Endometrial microvascular endothelial cells (primary cell): Measurements from ENCODE around the gene MAST4. TPM values are rescaled to one million over a fixed set of nuclear protein-coding genes. Genes with fewer than 3 reads are reported as not detected.

Experiments used
- in situ Hi-C: cut with HindIII; loops from 2 replicates; pipeline ENCODE4 v1.10.0; 2017; ENCODE audit warnings: low sequenced_read_pairs, low pct_unique_long_range_greater_than_20kb; ENCODE audit errors: inconsistent ontology term
- total RNA-seq: library from RNA; depleted of rRNA; stranded (reverse); fragments of >200 nt; gene quantifications from one replicate; pipeline ENCODE4 v1.2.3, GENCODE V29; 2015; ENCODE audit errors: inconsistent ontology term

Gene MAST4
- total RNA-seq, 1 donor from 2014 or later: 29.3 TPM

DNA sequence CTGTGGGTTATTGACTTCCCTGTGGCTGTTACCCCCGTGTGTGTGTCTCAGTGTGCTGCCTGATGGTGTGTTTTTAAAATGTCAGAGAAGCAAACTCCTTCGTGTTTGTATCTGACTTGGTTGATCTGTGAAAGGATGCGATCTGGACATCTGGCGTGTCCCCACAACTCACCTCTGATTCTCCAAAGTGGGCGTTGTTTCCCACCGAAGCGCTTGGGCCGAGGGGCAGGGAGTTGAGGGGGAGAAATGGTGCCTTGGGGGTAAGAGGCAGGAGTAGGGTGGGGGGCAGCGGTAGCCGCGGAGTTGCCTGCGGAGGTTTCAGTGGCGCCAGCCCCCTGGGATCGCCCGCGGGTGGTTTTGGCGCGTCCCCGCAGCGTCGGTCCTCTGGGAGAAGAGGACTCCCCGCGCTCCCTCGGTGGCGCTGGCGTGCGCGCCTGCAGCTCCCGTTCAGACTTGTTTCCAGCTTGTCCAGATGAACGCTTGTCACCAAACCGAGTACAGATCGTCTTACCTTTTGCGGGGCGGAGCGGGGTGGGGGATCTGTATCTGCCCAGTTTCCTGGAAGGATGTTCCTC, 1.1 kb downstream of the MAST4 start:
- in situ Hi-C loops: no loop called here

DNA sequence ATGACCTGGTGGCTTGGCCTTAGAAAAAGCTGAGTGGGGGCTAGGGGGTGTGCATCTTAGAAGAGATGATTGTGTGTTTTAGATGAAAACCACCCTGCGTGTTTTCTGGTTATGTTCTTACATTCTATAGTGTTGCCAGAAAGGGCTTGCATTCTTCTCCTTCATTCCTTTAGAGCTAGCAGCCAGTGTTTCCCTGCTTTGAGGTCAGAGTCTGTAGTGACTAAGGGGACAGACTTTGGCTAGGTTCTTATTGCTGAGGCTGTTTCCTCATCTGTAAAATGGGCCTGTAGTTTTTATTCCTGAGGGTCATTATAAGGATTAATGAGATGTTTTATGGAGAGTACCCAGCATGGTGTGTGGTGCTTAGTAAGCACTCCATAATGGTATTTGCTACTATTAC, 6.4 kb downstream of the MAST4 start:
- in situ Hi-C loops: no loop called here

DNA sequence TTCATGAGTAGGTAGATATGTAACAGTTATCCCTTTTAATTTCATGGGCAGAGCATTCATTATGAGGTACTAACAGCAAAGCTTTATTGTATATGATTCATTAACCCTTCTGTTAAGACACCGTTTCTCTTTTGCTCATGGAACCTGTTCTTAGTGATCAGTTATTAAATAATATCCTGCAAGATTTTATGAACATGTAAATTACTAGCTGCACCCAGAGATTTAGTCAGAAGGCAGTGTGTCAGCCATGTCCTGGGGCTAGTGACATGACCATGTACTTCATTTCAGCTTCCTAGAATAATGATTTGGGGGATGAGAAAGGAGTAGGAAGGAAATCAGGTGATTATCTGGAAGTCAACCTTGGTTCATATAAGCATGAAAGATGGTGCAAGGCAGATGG, 7.0 kb downstream of the MAST4 start:
- in situ Hi-C loops: no loop called here

DNA sequence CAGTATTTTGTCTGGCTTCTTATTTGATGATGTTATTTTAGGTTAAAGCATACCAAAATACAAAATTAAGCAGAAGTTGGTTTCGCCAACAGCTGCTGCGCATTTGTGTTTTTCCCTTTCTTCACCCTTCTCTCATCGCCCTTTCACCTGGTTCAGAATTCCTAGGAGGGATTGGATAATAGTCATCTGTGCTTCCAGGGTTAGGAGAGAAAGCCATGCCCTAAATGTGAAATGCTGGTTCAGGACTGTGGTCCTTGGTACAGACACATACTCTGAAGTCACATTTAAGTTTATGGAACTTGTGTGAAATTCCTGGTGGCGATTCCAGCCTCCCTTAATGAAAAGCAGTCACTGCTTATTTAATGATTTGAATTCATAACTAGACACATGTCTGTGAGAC, 7.7 kb downstream of the MAST4 start:
- in situ Hi-C loops: no loop called here

DNA sequence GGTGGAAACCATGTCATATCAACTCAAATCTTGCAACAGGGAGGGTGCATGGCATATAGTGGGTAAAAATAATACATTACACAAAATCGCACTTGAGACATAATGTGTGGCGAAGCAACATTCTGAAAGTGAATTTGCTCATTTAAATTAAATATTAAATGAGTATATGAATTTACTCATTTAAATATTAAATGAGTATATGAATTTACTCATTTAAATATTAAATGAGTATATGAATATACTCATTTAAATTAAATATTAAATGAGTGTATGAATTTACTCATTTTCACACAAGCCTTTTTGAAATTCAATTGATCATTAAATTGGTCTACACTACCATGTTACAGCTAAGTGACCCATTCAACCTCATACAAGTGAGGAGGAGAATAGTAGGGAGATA, 10.5 kb downstream of the MAST4 start:
- in situ Hi-C loops: no loop called here

DNA sequence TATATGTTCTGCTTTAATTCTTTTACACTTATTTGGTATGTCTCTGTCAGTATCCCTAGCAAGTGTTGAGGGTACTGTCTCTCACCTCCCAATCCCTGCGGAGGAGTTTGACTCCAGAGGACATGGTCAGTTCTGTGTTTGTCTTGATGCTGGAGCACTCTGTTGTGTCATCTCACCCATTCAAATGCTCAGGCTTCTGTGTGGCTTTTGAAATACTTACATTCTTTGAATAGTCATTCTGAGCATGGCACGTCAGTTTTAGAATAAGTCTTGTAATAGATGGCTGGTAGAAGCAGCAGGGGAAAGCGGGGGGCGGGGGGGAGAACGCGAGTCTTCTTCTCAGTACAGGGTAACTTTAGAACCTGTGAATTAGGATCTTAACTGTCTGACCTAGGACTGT, 12.3 kb downstream of the MAST4 start:
- in situ Hi-C loops: no loop called here

DNA sequence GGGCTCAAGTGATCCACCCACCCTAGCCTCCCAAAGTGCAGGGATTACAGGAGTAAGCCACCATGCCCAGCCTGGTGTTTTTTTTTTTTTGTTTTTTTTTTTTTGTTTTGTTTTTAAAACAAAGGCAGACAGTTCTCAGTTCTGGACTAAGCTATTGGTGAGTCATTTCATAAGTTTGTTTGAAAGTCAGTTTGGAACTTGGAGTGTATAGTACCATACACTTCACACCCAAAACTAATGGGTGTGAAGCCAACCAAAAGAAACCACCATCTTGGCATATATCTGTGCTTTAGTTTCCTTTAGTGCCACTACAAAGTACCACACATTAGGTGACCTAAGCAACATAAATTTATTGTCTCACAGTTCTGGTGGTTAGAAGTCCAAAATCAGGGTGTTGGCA, 13.4 kb downstream of the MAST4 start:
- in situ Hi-C loops: no loop called here

DNA sequence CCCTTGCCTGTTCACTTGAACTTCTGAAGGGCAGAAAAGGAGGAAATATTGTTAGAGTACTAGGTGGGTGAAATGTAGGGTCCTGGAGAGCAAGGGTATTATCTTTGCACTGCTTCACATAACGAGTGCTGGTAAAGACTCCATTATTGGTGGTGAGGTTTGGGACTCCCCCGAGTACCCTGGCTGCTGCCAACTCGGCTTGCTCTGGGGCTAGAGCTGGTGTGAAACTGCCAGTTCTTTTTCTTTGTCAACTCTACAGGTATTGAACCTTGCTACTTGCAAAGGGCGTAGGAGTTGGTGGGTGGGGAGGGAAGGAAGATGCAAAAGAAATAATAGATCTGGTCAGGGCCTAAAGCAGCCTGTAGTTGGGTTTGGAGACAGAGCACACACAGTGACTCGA, 16.0 kb downstream of the MAST4 start:
- in situ Hi-C loops: no loop called here

DNA sequence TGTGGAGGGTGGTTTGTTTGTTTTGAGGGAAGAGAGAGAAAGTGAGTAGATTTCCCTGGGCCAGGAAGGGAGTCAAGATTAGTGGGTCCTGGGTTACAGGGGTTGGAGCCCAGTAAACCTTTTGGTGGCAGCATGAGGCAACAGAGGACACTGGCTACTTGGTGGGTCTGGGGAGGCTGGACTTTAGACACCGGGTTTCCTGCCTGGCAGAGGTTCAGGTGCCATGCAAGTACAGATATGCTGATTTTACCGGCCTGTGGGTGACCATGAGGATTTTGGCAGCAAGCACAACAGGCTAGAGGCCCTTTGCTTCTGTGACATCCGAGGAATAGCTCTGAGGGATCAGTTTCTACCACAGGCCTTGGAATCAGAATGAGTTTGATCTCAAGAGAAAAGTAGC, 18.9 kb downstream of the MAST4 start:
- in situ Hi-C loops: no loop called here

DNA sequence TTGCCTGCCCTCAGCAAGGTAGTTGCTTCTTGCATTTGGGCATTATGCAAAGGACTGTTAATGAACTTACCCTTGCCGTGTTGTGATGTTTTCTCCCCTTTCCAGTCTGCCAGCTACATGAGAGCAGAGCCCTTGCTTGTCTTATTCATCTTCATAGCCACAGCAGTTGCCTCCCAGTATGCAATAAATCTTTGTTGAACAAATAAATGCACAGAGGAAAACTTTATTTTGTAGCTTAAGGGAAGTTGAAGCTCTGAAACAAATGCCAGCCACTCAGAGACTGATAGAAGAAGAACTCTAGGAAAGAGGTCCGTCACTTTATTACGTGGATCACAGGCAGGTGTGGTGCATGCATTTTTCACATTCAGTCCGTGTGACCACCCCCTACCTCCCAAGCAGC, 19.7 kb downstream of the MAST4 start:
- in situ Hi-C loops: no loop called here

DNA sequence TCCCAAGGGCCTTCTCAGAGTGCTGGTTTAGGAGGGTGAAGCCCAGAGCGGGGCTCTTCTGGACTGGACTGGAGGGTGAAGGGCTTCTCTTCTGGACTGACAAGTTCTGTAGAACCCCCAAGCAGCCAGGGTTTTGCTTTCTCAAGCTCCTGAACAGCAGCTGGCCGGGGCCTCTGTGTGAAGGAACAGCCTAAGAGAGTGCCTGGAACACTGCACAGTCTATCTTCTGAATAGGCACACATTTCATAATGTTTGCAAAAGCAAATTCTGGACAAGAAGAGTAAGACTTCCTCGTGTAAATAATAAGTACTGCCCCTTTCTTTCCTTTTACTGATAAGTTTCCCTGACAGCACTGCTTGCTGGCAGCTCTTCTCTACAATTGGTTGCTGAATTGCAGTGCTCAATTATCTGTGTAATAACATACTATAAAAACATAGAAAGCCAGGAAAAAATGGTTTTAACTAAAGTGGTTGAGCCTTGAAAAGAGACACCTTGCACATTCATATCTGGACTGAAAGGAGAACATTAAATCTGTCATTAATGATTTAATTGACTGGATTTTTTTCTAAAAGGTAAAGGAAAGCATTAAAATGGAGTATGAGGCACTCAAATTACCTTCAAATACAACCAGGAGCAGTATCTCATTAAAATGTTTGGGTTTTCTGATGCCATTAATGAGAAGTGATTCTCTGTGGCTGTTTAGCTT, 20.5 kb downstream of the MAST4 start:
- in situ Hi-C loops: no loop called here

DNA sequence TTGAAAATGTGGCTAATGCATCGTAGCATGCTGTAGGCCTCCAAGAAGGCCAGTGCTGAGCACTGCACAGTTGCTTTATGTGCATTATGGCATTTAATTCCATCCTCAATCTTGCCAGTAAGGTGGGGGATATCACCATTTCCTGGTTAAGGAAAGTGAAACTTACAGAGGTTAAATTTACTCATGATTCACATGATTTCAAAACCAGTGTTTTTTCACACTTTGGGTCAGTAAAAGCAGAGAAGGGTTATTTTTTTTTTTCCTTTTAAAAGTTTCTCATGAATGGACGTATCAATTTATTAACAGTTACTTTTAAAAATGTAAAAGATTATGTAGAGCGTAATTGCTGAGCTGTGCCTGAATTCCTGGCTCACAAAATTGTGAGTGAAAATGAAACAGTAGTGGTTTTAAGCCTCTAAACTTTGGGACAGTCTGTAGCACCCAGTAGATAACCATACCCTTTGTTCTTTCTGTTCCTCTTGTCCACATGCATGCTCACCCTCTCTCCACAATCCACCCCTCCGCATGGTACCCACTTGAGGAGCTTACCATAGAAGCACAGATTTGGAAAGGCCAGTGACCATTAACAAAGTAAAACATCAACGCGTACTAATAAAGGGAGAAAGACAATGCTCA, 21.2 kb downstream of the MAST4 start:
- in situ Hi-C loops: no loop called here

DNA sequence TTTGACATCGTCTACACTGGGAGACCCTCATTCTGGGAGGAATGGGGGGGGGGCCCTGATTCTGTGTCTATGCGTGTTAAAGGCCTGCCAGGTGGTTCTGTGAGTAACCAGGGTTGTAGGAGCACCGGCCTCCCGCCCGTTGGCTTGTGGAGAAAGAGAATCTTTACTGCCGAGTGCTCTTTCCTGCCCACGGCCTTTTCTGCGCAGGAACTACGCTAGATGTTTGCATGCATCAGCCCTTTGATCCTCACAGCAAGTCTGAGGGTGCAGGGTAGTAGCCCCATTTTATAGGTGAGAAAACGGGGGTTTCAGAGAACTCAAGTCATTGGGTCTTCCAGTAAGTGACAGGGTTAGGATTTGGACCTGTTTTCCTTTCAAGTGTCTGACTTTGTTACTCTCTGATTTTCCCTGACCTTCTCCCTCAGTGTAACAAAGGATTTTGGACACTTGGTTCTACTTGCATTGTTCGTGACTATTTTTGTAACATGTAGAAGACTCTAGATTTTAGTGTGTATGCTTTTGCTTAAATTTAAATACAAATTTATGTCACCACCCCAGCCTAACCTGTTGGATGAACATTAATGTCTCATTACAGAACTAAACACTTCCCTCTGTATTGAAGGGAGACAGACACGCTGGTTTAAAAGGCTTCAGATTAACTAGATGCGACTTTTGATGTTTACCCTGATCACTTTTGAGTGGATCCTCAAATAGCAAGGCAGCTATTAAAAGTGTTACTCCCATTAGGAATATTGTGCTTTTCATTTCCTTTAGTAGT, 22.0 kb downstream of the MAST4 start:
- in situ Hi-C loops: no loop called here

DNA sequence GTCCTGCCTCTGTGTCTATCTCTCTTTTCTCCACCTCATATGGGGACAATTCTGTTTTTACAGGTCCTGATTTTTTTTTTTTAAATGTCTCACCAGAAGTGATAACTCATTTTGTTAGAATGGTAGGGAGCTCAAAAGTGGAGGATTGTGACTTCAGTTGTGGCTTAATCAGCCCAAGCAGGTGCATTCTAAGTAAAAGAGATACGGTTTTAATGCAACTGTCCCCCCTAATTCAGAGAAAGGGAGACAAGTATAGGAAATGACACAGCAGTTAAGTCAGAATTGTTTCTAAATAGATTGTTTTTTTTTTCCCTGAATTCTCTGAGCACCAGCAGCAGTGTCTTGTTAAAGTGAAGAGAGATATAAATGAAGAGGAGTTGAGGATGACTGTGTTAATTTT, 24.5 kb downstream of the MAST4 start:
- in situ Hi-C loops: no loop called here

DNA sequence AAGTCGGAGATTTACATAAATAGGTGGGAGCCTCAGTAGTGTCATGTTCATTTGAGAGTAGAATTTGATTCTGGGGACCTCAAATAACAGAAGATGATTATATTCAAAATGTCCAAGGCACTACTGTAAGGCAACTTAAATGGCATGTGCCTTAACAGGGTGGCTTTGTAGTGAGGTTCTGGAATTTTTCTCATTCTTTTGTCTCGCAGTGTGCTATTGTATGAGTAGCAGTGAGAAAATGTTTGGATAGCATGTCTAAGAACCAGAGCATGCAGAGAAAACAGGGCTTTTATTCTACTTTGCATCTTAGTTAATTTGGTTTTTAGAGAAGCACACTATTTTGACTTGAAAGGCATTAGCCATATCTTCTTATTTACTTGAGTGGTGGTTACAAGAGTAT, 25.0 kb downstream of the MAST4 start:
- in situ Hi-C loops: no loop called here

DNA sequence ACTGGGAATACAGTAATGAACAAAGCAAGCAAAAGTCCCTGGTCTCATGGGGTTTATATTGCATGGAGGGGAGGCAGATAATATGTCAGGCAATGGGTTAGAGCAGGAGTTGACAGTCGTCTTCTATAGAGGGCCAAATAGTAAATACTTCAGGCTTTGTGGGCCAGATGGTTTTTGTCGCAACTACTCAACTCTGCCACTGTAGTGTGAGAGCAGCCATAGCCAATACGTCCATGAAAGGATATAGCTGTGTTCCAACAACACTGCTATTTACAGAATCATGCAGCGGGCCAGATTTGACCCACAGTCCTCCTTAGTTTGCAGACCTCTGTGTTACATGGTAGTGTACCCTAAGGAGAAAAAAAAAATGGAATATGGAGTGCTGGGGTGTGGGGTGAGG, 25.5 kb downstream of the MAST4 start:
- in situ Hi-C loops: no loop called here

DNA sequence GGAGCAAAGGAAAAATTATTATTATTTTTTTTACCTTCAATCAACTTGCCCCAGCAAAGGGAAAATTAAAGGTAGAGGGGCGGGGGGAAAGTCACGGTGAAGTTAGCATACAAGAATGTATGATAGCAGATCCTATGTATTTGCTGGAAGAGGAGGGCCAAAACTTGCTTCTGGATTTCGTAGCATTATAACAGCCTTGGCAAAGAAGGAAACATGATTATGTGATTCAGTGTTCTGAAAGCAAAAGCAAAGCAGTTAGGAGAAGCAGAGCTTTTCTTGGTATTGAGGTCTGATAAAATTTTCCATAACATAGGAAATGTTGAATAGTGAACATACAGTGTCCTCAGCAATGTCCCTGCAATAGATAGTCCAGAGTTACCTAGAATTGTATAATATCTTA, 32.4 kb downstream of the MAST4 start:
- in situ Hi-C loops: no loop called here

DNA sequence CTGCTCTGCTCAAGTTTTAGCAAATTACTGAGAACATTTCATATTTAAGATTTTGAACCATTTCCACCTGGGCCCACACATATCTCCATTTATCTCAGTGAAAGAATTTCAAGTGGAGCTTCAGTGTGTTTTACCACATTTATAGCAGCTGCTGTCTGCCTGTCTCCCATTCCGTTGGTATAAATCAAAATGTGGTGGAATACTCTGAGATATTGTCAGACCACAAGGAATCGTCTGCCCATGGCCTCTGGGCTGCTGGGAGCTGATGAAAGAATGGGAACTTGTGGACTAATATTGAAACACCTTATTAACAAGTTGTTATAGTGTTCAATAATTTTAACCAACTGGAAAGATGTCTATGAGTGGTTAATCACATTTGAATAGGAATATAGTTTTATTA, 33.3 kb downstream of the MAST4 start:
- in situ Hi-C loops: no loop called here

DNA sequence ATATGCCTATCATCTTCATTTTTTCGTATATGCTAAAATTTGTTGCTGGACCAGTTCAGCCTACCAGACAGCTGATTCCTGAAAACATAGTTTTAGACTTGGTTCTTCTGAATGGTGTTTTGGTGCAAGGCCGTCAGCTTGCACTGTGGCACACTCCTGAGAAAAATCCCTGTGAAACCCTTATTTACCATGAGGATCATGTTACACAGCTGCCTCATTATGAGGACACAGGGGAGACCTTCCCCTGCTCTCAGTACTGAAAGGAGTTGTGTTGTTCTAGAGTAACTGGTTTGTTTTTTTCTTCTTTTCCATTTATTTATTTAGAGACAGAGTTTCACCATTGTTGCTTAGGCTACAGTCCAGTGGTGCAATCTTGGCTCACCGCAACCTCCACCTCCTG, 37.6 kb downstream of the MAST4 start:
- in situ Hi-C loops: no loop called here

DNA sequence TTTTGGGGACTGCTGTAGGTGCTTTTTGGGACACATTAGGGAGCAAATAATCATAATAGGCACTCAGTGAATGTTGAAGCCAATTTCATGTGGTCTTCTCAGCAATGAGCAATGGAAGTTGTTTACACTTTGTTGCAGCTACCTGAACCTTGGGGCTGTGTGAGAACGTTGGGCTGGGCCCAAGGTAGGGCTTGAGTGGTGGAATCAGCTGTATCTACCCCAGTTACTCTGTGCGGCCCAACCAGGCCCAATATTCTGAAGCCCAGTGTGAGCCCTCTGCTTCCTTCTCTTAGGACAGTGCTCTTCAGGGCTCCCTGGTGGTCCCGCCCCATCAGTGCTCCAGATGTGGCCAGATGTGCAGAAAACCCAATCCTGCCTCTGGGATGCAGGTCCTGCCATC, 38.4 kb downstream of the MAST4 start:
- in situ Hi-C loops: no loop called here
